Loucy (cell line): ENCODE data around the gene CTSL.

Source experiments
- CTCF ChIP-seq: fragments of 200-600 bp; sonication (generic); conservative IDR thresholded peaks from 2 replicates; pipeline ENCODE4 v1.5.1; 2014; ENCODE audit warnings: mild to moderate bottlenecking, antibody characterized with exemption, low read length
- EZH2phosphoT487 ChIP-seq: fragments of 200-600 bp; IDR thresholded peaks from 2 replicates; pipeline ENCODE4 v1.6.1; 2018; ENCODE audit warnings: antibody characterized with exemption, mild to moderate bottlenecking, moderate library complexity, borderline replicate concordance

GRCh38 chr9:87725356-87725899 is 491 bp upstream of the CTSL start:
- no peak for TF ChIP-seq CTCF
- no peak for TF ChIP-seq EZH2phosphoT487
